Spleen (tissue), 7 donors: ENCODE data around the gene CGRRF1.

ENCODE experiments used
- CTCF ChIP-seq, 11 experiments: fragments of 200-600 bp in 7 of 11; fragments of 450-650 bp in 4 of 11; sonication (generic) in 4 of 11; IDR thresholded peaks in 8 of 11; conservative IDR thresholded peaks in 3 of 11; 1 replicate in 7 of 11; 2 replicates in 4 of 11; pipeline versions ENCODE4 v1.4.0 to v1.8.0; 2016 to 2021; ENCODE audit warnings: antibody characterized with exemption in 11 of 11, inconsistent platforms in 4 of 11, mild to moderate bottlenecking in 1 of 11
- POLR2A ChIP-seq, 3 donors: fragments of 450-650 bp; IDR thresholded peaks; one replicate each; pipeline ENCODE4 v1.5.1; 2017; ENCODE audit warnings: antibody characterized with exemption in 3 of 3, mild to moderate bottlenecking in 1 of 3
- POLR2AphosphoS5 ChIP-seq, 3 donors: sonication (generic); formaldehyde crosslinking; IDR thresholded peaks; one replicate each; pipeline ENCODE4 v1.5.1; 2017; ENCODE audit warnings: antibody characterized with exemption in 3 of 3
- donor health status: DM: no; HTN: no; CAD: no; lungs with moderate emphysema.
- donor health status: DM: no; HTN: no; CAD: no.
- donor health status: DM: no; HTN: no; CAD: no.

GRCh38 chr14:54570047-54570446 lies 60.3 kb downstream of the CGRRF1 start:
- TF ChIP-seq POLR2AphosphoS5 (IDR thresholded peaks at IDR 0.05) (no peak), CTCF (IDR thresholded peaks at IDR 0.05 in 8 of 11, conservative IDR thresholded peaks at IDR 0.05 in 3 of 11) (no peak), POLR2A (IDR thresholded peaks at IDR 0.05) (no peak)
